Fibroblast of mammary gland (primary cell): ENCODE results near the gene IRF2BP2.
A peak's percentile ranks its signal among the peaks of the same experiment; 100 is the strongest.

ENCODE experiments used
- DNase-seq: peaks from one replicate; pipeline ENCODE4 v3.0.0-alpha.2; 2010; ENCODE audit warnings: low read depth
- H3K4me3 ChIP-seq: 2 replicates; pipeline ENCODE4 v1.5.1; 2011; ENCODE audit warnings: low read depth, mild to moderate bottlenecking, low read length, moderate library complexity; ENCODE audit not compliant: control insufficient read depth
- TF ChIP-seq, protein P1 (sequence below): conservative IDR thresholded peaks from 2 replicates; pipeline ENCODE4 v1.5.1; 2011; ENCODE audit warnings: low read depth, low read length, inconsistent platforms; ENCODE audit not compliant: control insufficient read depth, insufficient read depth

The IRF2BP2 gene

DNA sequence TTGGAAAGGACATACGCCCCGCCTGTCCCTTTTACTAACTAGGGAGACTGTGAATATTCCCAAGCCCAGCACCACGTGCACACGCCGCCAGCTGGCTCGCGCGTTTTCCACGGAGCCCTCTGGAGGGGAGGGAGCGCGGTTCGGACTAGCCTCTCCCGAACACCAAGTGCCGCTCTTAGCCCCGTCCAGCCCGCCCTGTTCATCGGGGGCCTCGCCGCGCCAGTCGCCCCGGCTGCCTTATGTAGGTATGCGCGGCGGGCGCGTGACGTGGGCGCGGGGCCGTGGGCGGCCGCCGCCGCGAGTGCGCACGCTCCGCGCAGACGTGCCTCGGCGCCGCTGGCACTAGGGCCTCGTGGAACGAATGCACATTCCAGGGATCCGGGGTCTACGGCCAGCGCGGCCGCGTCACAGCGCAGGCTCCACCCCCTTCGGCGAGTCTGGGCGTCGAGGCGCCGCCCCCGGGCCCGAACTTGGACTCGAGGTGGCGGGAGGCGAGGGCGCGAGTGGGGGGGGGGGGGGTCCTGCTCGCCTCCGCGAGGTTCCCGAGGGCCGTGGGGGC is 767 bp upstream of the IRF2BP2 start:
- TF ChIP-seq, protein P1, sequence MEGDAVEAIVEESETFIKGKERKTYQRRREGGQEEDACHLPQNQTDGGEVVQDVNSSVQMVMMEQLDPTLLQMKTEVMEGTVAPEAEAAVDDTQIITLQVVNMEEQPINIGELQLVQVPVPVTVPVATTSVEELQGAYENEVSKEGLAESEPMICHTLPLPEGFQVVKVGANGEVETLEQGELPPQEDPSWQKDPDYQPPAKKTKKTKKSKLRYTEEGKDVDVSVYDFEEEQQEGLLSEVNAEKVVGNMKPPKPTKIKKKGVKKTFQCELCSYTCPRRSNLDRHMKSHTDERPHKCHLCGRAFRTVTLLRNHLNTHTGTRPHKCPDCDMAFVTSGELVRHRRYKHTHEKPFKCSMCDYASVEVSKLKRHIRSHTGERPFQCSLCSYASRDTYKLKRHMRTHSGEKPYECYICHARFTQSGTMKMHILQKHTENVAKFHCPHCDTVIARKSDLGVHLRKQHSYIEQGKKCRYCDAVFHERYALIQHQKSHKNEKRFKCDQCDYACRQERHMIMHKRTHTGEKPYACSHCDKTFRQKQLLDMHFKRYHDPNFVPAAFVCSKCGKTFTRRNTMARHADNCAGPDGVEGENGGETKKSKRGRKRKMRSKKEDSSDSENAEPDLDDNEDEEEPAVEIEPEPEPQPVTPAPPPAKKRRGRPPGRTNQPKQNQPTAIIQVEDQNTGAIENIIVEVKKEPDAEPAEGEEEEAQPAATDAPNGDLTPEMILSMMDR, result no peak
- DNase-seq, result peak; percentile 93
- H3K4me3 ChIP-seq, result peak overlapping the region; percentile 55

DNA sequence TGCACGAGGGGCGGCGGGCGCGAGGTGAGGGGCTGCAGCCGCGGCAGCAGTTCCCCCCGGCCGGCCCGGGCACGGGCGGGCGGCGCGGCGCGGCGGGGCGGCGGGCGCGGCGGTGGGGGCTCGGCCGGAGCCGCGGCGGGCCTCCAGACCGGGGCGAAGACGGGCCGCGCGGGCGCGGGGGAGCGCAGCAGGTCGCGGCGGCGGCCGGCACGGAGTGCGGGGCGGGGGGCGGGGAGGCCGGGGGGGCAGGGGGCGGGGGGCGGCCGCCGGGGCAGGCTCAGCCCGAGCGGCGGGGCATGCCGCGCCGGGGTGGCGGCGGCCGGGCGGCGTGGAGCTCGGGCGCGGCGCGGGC is 311 bp downstream of the IRF2BP2 start:
- no peak overlapping the region for H3K4me3 ChIP-seq
- TF ChIP-seq, protein P1, result no peak
- no peak for DNase-seq

DNA sequence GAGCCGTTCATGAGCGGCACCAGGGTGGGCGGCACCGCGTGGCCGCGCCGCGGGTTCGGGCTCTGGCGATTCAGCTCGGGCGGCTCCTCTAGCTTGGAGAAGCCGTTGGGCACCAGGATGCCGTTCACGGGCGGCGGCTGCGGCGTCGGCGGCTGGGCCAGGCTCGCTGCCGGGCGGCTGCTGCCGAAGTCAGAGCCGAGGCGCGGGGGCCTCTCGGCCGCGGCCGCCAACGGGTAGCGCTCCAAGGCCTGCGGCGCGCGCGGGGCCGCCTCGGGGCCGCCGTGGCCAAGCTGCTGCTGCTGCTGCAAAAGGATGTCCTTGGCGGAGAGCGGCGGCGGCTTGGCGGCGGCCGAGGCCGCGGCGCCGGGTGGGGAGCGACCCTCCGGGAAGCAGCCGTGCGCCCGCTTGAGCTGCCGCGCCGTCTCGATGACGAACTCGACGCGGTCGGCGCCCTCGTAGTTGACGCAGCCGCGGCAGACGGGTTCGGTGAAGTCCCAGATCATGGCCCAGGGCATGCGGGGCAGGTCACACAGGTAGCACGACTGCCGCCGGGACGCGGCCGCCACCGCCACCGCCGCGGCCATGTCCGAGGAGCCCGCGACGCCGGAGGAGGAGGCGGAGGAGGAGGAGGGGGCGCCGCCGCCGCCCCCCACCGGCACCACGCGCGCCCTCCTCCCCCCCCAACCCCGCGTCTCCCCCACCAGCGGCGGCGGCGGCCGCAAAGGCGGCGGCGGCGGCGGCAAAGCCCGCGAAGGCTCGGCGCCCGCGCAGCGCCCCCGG is 877 bp downstream of the IRF2BP2 start:
- peak overlapping the region; percentile 84 for H3K4me3 ChIP-seq
- TF ChIP-seq, protein P1, result no peak
- peak; percentile 42 for DNase-seq

DNA sequence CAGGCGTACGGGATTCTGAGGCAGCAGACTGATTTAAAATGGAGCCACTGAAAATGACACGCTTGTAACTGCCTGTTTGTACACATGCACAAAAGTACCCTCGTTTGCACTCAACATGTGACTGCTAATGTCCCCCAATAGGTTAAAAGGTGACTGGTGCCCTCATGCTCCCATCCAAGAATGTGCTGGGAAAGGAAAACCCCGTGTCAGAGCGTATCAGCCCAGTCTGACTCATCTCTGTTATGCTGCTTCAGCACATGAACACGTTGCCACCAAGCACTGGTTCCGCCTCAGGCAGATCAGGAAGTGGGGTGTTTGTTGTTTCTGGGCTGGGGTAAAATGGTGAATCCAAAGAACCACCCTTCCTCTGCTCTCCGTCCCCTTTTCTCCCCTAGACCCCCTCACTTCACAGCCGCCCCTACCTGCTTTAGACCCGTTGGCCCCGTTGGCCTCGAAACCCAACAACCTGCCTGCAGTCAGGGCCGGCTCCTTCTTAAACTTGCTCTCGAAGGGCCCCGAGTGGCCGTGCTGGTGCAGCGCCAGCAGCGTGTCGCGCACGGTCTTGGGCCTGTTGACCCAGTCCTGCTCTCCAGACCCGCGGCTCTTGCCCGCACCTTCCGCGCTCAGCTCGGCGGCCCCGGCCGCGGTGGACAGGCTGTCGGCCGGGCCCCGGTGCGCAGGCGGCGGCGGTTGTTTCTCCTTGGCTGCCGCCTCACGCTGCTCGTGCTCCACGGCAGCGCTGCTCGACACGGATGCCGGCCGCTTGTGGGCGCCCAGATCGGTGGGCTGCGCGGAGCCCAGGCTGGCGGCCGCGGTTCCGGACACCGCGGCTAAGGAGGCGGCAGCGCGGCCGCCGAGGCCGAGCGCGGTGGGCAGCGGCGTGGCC is 1.7 kb downstream of the IRF2BP2 start:
- H3K4me3 ChIP-seq, result peak overlapping the region; percentile 84
- DNase-seq, result peak; percentile 96
- TF ChIP-seq, protein P1, result no peak

DNA sequence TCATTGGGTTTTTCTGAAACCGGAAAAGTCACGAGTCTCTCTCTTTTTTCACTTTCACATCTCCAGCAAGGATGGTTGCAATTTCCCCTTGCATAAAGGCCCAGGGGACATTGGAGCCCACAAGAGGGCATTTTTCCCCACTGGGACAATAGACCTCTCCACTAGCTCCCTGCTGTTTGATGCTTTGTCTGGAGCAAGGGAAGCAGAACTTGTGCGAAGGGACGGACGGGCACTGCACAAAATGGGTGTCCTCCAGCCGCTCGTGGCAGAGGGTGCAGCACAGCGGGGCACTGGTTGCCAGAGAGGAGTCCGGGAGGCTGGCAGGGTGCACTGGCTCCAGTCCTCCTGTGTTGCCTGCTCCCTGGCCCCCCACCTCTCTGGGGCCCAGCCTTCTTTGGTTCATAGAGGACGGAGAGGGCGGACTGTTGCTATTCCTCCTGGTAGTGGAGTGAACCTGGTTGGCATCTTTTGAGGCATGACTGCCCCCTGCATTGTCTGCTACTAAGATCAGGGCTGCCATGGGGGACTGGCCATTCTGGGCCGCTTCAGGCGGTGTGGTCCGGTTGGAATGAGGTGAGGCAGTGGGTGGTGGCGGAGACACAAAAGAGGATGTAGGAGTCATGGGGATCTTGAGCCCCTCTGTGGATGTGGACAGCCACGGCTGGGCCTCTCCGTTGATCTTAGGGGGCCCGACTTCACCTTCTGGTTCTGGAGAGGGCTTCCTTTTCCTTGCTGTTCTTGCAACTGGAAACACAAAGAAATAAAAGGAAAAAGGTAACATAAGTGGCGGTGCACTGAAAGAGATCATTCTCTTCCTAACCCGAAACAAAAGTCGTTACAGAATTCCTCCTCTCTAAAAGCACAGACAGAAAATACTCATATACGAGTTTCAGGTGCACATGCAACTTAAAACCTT is 2.6 kb downstream of the IRF2BP2 start:
- peak overlapping the region; percentile 84 for H3K4me3 ChIP-seq
- DNase-seq, result peak; percentile 44
- TF ChIP-seq, protein P1, result no peak

DNA sequence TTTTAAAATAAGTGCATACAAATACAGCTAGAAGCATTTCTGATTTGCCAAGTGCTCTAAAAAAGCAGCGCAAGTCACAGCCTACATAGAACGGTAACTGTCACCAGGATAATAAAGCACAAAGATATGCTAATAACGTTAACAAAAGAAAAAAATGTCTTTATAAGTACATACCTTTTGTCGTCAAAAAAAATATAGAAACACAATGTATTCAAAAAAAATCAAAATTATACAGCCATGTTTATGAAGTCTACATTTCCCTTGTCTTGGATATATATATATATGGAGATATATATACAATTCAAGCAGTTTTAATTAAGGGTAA is 3.2 kb downstream of the IRF2BP2 start:
- TF ChIP-seq, protein P1, result no peak
- peak overlapping the region; percentile 84 for H3K4me3 ChIP-seq
- DNase-seq, result no peak
